Measurements from ENCODE around the gene INO80C. TPM values are rescaled to one million over a fixed set of nuclear protein-coding genes. Genes with fewer than 3 reads are reported as not detected.

INO80C gene
- total RNA-seq, 1 donor from 2014 or later = 31.6 TPM

DNA sequence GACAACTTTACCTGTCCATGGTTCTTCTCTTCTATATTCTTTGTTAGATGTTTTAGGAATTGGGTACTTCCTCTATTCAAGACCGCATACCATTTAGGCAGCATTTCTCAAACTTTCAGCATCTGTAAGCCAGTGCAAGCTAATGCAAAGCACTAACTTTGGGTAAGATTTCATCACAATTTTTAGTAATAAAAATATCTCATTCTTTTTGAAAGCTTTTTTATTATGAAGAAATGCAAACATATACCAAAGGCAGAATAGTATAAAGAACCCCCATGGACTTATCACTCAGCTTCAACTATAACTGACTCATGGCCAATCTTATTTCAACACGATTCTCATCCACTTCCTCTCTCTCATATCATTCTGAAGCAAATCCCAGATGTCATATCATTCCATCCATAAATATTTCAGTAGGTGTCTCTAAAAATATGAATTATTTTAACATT lies 32.9 kb downstream of the INO80C start:
- DNase-seq (ENCODE audit: low spot score, unreplicated experiment) = no peak
- H3K36me3 Mint-ChIP-seq (ENCODE audit: insufficient read depth) = peaks cover 8% of the 10 kb centered on the region
- H3K4me1 Mint-ChIP-seq (ENCODE audit: low read depth) = peaks cover 8% of the 10 kb centered on the region
- no peak overlapping the region for H3K27ac Mint-ChIP-seq
- H3K9me3 Mint-ChIP-seq (ENCODE audit: low read depth) = no peaks in the 10 kb centered on the region
- H3K4me3 Mint-ChIP-seq (ENCODE audit: low read depth) = no peak overlapping the region
- TF ChIP-seq, protein P1, sequence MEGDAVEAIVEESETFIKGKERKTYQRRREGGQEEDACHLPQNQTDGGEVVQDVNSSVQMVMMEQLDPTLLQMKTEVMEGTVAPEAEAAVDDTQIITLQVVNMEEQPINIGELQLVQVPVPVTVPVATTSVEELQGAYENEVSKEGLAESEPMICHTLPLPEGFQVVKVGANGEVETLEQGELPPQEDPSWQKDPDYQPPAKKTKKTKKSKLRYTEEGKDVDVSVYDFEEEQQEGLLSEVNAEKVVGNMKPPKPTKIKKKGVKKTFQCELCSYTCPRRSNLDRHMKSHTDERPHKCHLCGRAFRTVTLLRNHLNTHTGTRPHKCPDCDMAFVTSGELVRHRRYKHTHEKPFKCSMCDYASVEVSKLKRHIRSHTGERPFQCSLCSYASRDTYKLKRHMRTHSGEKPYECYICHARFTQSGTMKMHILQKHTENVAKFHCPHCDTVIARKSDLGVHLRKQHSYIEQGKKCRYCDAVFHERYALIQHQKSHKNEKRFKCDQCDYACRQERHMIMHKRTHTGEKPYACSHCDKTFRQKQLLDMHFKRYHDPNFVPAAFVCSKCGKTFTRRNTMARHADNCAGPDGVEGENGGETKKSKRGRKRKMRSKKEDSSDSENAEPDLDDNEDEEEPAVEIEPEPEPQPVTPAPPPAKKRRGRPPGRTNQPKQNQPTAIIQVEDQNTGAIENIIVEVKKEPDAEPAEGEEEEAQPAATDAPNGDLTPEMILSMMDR (IDR thresholded peaks at IDR 0.05; ENCODE audit: unreplicated experiment) = no peak
- no peaks in the 10 kb centered on the region for H3K27me3 Mint-ChIP-seq

GRCh38 chr18:35463827-35464226 lies 33.9 kb downstream of the INO80C start:
- H3K36me3 Mint-ChIP-seq (ENCODE audit: insufficient read depth) = peaks cover under 1% of the 10 kb centered on the region
- H3K9me3 Mint-ChIP-seq (ENCODE audit: low read depth) = no peaks in the 10 kb centered on the region

GRCh38 chr18:35463050-35463449 lies 34.7 kb downstream of the INO80C start:
- DNase-seq (ENCODE audit: low spot score, unreplicated experiment) = no peak
- Mint-ChIP-seq H3K36me3 (ENCODE audit: insufficient read depth) (no peaks in the 10 kb centered on the region), H3K4me3 (ENCODE audit: low read depth) (no peak overlapping the region), H3K27ac (no peak overlapping the region), H3K27me3 (no peaks in the 10 kb centered on the region), H3K9me3 (ENCODE audit: low read depth) (no peaks in the 10 kb centered on the region), H3K4me1 (ENCODE audit: low read depth) (peaks cover 10% of the 10 kb centered on the region)
- TF ChIP-seq, protein P1 (IDR thresholded peaks at IDR 0.05; ENCODE audit: unreplicated experiment) = no peak

More at GRCh38 chr18:35463827-35464226, 33.9 kb downstream of the INO80C start:
- Mint-ChIP-seq H3K4me3 (ENCODE audit: low read depth) (no peak overlapping the region), H3K27me3 (no peaks in the 10 kb centered on the region), H3K4me1 (ENCODE audit: low read depth) (peaks cover 5% of the 10 kb centered on the region), H3K27ac (no peak overlapping the region)
- TF ChIP-seq, protein P1 (IDR thresholded peaks at IDR 0.05; ENCODE audit: unreplicated experiment) = no peak
- DNase-seq (ENCODE audit: low spot score, unreplicated experiment) = no peak

DNA sequence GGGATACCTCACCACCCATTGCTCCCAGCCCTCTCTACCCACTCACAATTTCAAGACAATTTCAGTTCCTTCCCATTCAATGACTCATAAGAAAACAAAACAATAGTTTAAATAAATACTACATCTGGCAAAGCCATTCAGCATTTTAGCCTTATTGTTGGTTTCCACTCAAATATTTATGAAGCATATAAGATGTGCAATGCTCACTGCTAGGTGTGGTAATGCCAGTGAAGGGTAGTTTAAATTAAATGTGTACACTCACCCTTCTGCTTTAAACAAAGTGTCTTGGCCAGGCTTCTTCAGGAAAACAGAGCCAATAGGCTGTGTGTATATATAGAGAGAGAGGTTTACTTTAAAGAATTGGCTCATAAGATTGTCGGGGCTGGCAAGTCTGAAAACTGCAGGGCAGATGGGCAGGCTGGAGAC lies 37.0 kb downstream of the INO80C start:
- DNase-seq (ENCODE audit: low spot score, unreplicated experiment) = no peak
- Mint-ChIP-seq H3K9me3 (ENCODE audit: low read depth) (no peaks in the 10 kb centered on the region), H3K27ac (no peak overlapping the region), H3K4me1 (ENCODE audit: low read depth) (peaks cover 12% of the 10 kb centered on the region), H3K36me3 (ENCODE audit: insufficient read depth) (no peaks in the 10 kb centered on the region), H3K27me3 (no peaks in the 10 kb centered on the region), H3K4me3 (ENCODE audit: low read depth) (no peak overlapping the region)
- TF ChIP-seq, protein P1 (IDR thresholded peaks at IDR 0.05; ENCODE audit: unreplicated experiment) = no peak

GRCh38 chr18:35459997-35460396 lies 37.8 kb downstream of the INO80C start:
- H3K9me3 Mint-ChIP-seq (ENCODE audit: low read depth) = no peaks in the 10 kb centered on the region
- H3K36me3 Mint-ChIP-seq (ENCODE audit: insufficient read depth) = no peaks in the 10 kb centered on the region
- H3K4me1 Mint-ChIP-seq (ENCODE audit: low read depth) = peaks cover 12% of the 10 kb centered on the region
- H3K4me3 Mint-ChIP-seq (ENCODE audit: low read depth) = no peak overlapping the region
- H3K27ac Mint-ChIP-seq = no peak overlapping the region
- H3K27me3 Mint-ChIP-seq = no peaks in the 10 kb centered on the region
- TF ChIP-seq, protein P1 (IDR thresholded peaks at IDR 0.05; ENCODE audit: unreplicated experiment) = no peak
- no peak for DNase-seq (ENCODE audit: low spot score, unreplicated experiment)

Data from progenitor cell of endocrine pancreas (in vitro differentiated cells).